Pancreas (tissue), 10 donors: ENCODE data around the gene SLC25A42. TPM values are rescaled to one million over a fixed set of nuclear protein-coding genes. Genes with fewer than 3 reads are reported as not detected.
"Not testable (repeated sequence)": the region's sequence is repeated elsewhere in the genome, so short reads cannot be mapped to it uniquely, and the experiment has no call there.

Experiments
- ATAC-seq, 4 donors: fragments of 200-7000 bp; cut with Tn5 transposase; one replicate each; pipeline versions ENCODE4 v1.8.0 to v1.9.1; 2020; ENCODE audit warnings: mild to moderate bottlenecking in 4 of 4, moderate library complexity in 4 of 4
- DNase-seq, 6 donors: peaks; one replicate each; pipeline ENCODE4 v3.0.0-alpha.2; 2020
- FAIRE-seq: peaks from 2 replicates; lab custom pipeline; 2012; peaks lifted over from hg19 to GRCh38; lab: Jason Lieb, UNC
- H3K27ac ChIP-seq, 4 donors: fragments of 200-600 bp; sonication (generic); 1 replicate in 3 of 4; 2 replicates in 1 of 4; pipeline versions ENCODE4 v1.5.0 to v1.8.0; 2020
- H3K27me3 ChIP-seq, 4 donors: fragments of 200-600 bp; one replicate each; pipeline ENCODE4 v1.8.0; 2021
- H3K36me3 ChIP-seq, 3 donors: fragments of 200-600 bp; sonication (generic) in 1 of 3; one replicate each; pipeline versions ENCODE4 v1.5.0 to v1.8.0; 2020 to 2021
- H3K4me1 ChIP-seq, 3 donors: fragments of 200-600 bp; one replicate each; pipeline ENCODE4 v1.8.0; 2021
- H3K4me3 ChIP-seq, 4 donors: fragments of 200-600 bp; sonication (generic) in 2 of 4; one replicate each; pipeline versions ENCODE4 v1.5.0 to v1.8.0; 2020 to 2021
- H3K9me3 ChIP-seq, 4 donors: fragments of 200-600 bp; one replicate each; pipeline ENCODE4 v1.8.0; 2021
- WGBS, 2 donors: extraction: QIAGEN DNeasy Blood & Tissue Kit; methylation state at CpG; one replicate each; pipeline ENCODE4 v1.1.7; 2013; 5-methylcytosine and 5-hydroxymethylcytosine counted together
- intact Hi-C, 3 donors: fragments of 100-400 bp; cut with DNase I; formaldehyde crosslinking; loops; one replicate each; pipeline versions ENCODE4 v1.11.1 to v1.14.2; 2022
- polyA plus RNA-seq, 2 donors: library from polyadenylated mRNA; stranded (reverse); fragments of 200-250 nt; gene quantifications; one replicate each; pipeline ENCODE4 v1.2.3, GENCODE V29; 2013
- total RNA-seq, 6 donors: library from RNA; stranded (reverse); fragmentation: NEBNext Ultra II Directional in 4 of 6; extraction: Animal tissue kit (Norgen Biotek cat#: 25700) in 4 of 6; gene quantifications; one replicate each; pipeline versions ENCODE4 v1.2.1 to v1.2.4, GENCODE V29; 2021 to 2023
- TF ChIP-seq, protein P1 (sequence below), 4 donors: fragments of 200-600 bp; sonication (generic) in 3 of 4; IDR thresholded peaks; one replicate each; pipeline versions ENCODE4 v1.5.0 to v1.8.0; 2021; ENCODE audit warnings: antibody characterized with exemption in 4 of 4
- donor health status: healthy with polysubstance abuse.
- donor health status: DM: no; HTN: no; CAD: no; lungs with moderate emphysema.
- donor health status: DM: no; HTN: no; CAD: no.
- donor health status: control.
- donor health status: control.
- donor health status: Bipolar disorder and iron deficiency.
- donor health status: DM: yes; HTN: yes; CAD: no.
- donor health status: DM: no; HTN: no; CAD: no.
- donor health status: DM: no; HTN: no; CAD: no.
- donor health status: DM: yes; HTN: yes; CAD: no.

The SLC25A42 gene
- total and polyA plus RNA-seq, 8 donors: 3.9 to 8.7 (median 6.6) TPM

- Histone ChIP-seq H3K4me3 (no peak overlapping the region), H3K9me3 (no peaks in the 10 kb centered on the region), H3K27ac (no peak overlapping the region), H3K27me3 (no peaks in the 10 kb centered on the region), H3K4me1 (no peaks in the 10 kb centered on the region), H3K36me3 (no peaks in the 10 kb centered on the region)
- FAIRE-seq (no peak), DNase-seq (no peak), ATAC-seq (no peak)
- TF ChIP-seq, protein P1, sequence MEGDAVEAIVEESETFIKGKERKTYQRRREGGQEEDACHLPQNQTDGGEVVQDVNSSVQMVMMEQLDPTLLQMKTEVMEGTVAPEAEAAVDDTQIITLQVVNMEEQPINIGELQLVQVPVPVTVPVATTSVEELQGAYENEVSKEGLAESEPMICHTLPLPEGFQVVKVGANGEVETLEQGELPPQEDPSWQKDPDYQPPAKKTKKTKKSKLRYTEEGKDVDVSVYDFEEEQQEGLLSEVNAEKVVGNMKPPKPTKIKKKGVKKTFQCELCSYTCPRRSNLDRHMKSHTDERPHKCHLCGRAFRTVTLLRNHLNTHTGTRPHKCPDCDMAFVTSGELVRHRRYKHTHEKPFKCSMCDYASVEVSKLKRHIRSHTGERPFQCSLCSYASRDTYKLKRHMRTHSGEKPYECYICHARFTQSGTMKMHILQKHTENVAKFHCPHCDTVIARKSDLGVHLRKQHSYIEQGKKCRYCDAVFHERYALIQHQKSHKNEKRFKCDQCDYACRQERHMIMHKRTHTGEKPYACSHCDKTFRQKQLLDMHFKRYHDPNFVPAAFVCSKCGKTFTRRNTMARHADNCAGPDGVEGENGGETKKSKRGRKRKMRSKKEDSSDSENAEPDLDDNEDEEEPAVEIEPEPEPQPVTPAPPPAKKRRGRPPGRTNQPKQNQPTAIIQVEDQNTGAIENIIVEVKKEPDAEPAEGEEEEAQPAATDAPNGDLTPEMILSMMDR (IDR thresholded peaks at IDR 0.05): no peak
- intact Hi-C loops: loop anchor here in 1 of 3 donors (5.0 kb wide), 1 partner anchor 195 kb away; no protein-coding TSS in a partner anchor
- 85 to 88% methylated on average over 5 of the region's 5 CpGs for WGBS, 2 donors
Measured at GRCh38 chr19:19147344-19147743, 83.5 kb downstream of the SLC25A42 start.

- WGBS, 2 donors: 96 to 97% methylated on average over 8 of the region's 8 CpGs
- intact Hi-C loops: loop anchor here in 1 of 3 donors (5.0 kb wide), 1 partner anchor 194 kb away; no protein-coding TSS in a partner anchor
- not testable (repeated sequence) for H3K4me3 ChIP-seq, ATAC-seq, H3K9me3 ChIP-seq, H3K27ac ChIP-seq, DNase-seq, H3K4me1 ChIP-seq, H3K27me3 ChIP-seq, H3K36me3 ChIP-seq, FAIRE-seq
Measured at GRCh38 chr19:19148504-19148903, 84.7 kb downstream of the SLC25A42 start.

GRCh38 chr19:19149435-19149834 lies 85.6 kb downstream of the SLC25A42 start:
- intact Hi-C loops: loop anchor here in 1 of 3 donors (5.0 kb wide), 1 partner anchor 193 kb away; no protein-coding TSS in a partner anchor
- Histone ChIP-seq H3K36me3 (no peaks in the 10 kb centered on the region), H3K27ac (no peak overlapping the region), H3K4me1 (no peaks in the 10 kb centered on the region), H3K27me3 (no peaks in the 10 kb centered on the region), H3K9me3 (no peaks in the 10 kb centered on the region), H3K4me3 (no peak overlapping the region)
- WGBS, 2 donors: 79% methylated on average over 2 of the region's 2 CpGs
- TF ChIP-seq, protein P1 (IDR thresholded peaks at IDR 0.05): no peak
- ATAC-seq: no peak
- FAIRE-seq: no peak
- DNase-seq: no peak

- no peaks in the 10 kb centered on the region for H3K9me3 ChIP-seq
- H3K4me1 ChIP-seq: no peaks in the 10 kb centered on the region
- no peak overlapping the region for H3K4me3 ChIP-seq
- 72 to 77% methylated on average over 11 of the region's 11 CpGs for WGBS, 2 donors
- DNase-seq (peak in 1 of 6 donors; percentile 37), ATAC-seq (no peak), FAIRE-seq (no peak)
- H3K27ac ChIP-seq: no peak overlapping the region
- H3K27me3 ChIP-seq: no peaks in the 10 kb centered on the region
- intact Hi-C loops: no loop called here
- H3K36me3 ChIP-seq: no peaks in the 10 kb centered on the region
- TF ChIP-seq, protein P1 (IDR thresholded peaks at IDR 0.05): no peak
Measured at GRCh38 chr19:19151418-19151817, 87.6 kb downstream of the SLC25A42 start.

- no peaks in the 10 kb centered on the region for H3K4me1 ChIP-seq
- no peaks in the 10 kb centered on the region for H3K9me3 ChIP-seq
- TF ChIP-seq, protein P1 (IDR thresholded peaks at IDR 0.05): no peak
- DNase-seq: no peak
- no peaks in the 10 kb centered on the region for H3K36me3 ChIP-seq
- 74 to 81% methylated on average over 13 of the region's 13 CpGs for WGBS, 2 donors
- no peak overlapping the region for H3K4me3 ChIP-seq
- no peak overlapping the region for H3K27ac ChIP-seq
- H3K27me3 ChIP-seq: no peaks in the 10 kb centered on the region
- no peak for ATAC-seq
- no peak for FAIRE-seq
- intact Hi-C loops: no loop called here
Measured at GRCh38 chr19:19152668-19153384, 89.0 kb downstream of the SLC25A42 start.
